GM18502 (cell line): ENCODE measurements around the gene MSI2.
"Not testable (repeated sequence)": the region's sequence is repeated elsewhere in the genome, so short reads cannot be mapped to it uniquely, and the experiment has no call there.

Experiments used
- ATAC-seq: cut with Tn5 transposase; IDR thresholded peaks from one replicate; pipeline ENCODE4 v1.9.1; 2021; ENCODE audit warnings: mild to moderate bottlenecking; ENCODE audit not compliant: unreplicated experiment, poor library complexity

MSI2 gene

DNA sequence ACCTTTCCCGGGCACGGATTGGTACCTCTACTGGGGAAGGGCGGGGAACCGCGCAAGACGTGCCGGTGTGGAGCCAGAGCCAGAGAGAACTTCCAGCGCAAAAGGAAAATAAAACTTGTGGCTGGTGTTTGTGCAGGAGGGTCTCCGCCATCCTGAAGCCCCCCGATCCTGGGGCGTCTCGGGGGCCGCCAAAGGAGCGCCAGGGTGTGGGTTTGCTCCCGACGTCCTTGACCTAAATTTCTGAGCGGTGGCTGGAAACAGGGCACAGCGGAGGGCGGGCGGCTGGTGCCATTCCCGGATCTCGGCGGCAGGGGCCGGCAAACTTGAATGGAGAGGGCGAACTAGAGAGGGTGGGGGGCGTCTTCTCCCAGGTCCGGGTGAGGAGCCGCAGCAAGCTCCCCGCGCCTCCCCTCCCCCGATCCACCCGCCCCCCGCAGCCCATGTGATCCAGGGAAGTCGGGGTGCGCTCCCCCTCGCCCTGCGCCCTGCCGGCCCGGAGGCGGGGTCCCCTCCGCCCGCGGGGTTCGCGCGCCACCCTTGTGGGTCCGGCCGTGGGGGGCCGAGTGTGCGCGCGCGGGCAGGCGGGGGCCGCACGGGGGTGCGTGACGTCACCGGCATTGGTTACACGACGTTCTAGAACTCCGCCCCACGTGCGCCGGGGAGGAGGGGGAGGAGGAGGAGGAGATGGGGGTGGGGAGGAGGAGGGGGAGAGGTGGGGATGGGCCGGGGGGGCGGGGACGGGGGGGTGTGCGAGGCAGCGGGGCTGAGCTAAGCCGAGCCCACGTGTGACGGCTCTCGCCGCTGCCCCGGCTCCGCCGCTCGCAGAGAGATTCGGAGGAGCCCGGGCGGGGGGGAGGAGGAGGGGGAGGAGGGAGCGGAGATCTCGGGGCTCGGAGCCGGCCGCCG is at the start of gene MSI2:
Gene MSI2 (plus strand): TSS at position 748 of the 906 bp plus-strand sequence. CDS start 220 bp downstream, outside the sequence.
- ATAC-seq, result peak; percentile 72

DNA sequence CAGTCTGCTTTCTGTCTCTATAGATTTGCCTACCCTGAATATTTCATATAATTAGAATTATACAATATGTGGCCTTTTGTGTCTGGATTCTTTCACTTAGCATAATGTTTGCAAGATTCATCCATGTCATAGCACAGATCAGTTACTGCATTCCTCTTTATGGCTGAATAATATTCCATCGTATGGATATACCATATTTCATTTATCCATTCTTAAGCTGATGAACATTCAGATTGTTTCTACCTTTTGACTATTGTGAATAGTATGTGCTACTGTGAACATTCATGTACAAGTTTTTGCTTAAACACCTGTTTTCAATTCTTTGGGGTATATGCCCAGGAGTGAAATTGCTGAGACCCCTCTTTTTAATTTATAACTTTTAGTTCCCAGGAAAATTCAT is 49.4 kb upstream of the MSI2 start:
- ATAC-seq, result no peak

DNA sequence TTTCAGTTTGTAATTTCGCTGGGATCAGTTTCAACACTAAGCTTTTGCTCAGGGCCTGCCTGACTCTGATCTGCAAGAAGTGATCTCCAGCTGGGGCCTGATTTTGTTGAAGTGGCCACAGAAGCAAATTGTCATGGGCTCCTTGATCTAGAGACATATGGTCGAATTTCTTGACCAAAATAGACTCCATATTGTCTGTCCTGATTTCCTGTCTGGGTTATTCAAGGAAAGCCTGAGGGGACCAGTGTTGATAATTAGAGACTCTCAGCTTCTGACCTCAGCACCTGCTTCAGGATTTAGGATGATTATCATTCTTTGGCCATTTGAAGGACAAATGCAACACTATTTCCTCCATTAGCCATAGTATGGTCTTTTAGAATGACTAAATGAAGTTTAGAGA is 48.9 kb upstream of the MSI2 start:
- no peak for ATAC-seq

DNA sequence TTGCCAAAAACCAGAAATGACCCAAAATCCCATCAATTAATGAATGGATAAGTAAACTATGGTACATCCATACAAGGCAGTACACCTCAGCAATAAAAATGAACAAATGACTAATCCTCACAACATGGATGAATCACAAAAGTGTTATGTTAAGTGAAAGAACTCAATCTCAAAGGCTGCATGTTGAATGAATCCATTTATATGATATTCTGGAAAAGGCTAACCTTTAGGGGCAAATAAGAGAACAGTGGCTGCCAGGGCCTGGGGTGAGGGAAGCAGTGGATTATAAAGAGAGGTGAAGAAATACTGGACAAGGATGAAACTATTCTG is 46.1 kb upstream of the MSI2 start:
- no peak for ATAC-seq

DNA sequence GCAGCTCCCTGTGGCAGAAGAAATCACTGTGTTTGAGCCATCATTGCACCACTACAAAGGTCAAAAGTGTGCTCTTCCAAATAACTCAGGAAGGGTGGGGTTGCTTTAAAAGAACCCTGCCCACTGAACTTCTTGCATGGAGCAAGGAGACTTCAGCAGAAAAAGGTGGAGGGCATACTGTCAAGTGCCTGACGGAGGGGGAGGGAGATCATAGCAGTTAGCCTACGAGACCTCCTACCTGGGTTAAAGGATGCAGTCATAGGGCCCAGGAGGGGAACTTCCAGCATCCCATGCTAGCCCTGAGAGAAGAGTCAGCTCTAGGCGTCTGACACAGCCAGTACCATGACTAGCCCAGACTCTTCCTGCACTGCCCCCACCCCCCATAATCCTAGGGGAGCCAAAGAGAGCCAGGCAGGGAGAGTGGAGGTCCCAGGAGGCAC is 45.3 kb upstream of the MSI2 start:
- ATAC-seq, result no peak

DNA sequence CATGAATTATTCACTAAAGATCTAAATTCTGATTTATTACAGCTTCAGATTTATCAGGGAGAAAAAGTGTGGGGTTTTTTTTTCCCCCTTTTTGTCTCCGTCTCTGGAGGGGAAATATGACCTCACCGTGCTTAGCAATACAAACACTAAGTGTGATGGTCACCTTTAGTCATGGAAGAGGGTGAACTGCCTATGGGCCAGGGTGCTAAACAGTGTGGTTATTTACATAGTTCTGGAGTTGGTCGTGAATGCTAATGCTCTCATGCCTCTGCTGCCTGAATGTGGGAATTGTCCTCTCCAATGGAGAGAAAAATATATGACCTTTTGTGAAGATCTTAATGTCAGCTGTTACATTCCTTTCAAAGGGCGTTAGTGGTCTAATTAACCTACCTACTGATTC is 44.8 kb upstream of the MSI2 start:
- ATAC-seq, result no peak

DNA sequence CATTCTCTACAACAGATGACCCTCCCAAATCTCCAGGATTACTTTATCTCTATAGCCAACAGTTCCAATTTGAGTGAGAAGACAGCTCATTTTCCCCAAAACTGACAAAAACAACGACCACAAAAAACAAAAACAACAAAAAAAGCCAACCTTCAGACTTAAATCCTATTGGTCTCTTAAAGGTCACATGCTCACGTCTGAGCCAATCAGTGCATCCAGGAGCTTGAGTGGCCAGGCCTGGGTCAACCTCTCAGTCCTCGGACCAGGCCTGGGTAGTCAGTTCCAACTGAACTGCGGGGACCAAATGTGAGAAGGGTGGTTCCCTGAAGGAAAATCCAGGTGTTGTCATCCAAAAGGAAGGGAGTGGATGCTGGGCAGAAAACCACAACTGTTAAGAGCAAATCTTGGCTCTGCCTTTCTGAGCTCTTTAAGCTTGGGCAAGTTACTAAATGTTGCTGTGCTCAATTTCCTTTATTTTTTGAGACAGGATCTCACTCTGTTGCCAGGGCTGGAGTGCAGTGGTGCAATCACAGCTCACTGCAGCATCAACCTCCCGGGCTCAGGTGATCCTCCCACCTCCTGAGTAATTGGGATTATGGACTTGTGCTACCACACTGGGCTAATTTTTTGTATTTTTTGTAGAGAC is 43.0 kb upstream of the MSI2 start:
- ATAC-seq, result no peak

DNA sequence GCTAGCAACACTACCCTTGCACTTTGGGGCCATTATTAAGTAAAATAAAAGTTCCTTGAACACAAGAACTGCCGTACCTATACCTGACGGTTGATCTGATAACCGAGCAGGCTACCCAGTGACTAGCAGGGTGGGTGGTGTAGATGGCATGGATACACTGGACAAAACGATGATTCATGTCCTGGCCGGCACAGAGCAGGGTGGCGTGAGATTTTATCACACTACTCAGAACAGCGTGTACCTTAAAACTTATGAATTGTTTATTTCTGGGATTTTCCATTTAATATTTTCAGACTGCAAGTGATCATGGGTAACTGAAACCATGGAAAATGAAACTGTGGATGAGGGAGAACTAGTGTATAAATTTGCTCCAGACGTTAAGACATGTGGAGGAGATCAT is 41.0 kb upstream of the MSI2 start:
- no peak for ATAC-seq

DNA sequence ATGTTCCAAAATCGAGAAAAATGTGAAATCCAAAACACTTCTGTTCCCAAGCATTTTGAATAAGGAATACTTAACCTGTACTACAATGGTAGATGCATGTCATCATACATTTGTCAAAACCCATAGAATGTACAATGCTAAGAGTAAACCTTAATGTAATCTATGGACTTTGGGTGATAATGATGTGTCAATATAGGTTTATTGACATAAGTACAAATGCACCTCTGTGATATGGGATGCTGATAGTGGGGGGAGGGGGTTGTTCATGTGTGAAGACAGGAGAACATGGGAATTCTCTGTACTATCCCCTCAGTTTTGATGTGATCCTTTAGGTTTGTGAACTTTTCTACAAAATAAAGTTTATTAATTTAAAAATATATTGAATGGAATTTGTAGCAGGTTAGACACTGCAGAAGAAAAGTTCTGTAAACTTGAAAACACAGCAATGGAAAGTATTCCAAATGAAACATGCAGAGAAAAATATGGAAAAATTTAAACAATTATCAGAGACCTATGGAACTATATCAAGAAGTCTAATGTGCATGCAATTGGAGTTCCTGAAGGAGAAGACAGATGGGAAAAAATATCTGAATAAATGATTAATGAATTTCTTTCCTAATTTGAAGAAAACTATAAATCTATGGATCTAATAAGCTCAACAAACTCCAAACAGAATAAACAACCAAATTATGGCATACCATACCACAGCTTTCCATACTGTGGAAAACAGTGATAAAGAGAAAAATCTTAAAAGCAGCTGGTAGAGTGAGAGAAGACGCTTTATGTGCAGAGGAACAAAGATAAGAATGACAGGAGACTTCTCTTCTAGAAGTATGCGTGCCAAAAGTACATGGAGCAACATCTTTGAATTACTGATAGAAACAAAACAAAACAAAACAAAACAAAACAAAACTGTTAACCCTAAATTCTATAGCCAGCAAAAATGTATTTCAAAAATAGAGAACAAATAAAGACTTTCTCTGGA is 34.7 kb upstream of the MSI2 start:
- ATAC-seq, result no peak

DNA sequence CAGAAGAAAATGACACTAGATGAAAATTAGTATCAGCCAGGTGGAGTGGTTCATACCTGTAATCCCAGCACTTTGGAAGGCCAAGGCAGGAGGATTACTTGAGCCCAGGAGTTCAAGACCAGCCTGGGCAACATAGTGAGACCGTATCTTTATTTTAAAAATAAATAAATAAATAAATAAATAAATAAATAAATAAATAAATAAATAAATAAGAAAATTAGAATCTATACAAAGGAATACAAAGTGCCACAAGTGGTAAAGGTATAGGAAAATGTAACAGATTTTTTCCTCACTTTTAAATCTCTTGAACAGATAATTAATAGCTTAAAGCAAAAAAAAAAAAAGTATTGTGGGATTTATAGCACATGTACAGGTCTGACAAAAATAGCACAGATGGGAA is 33.9 kb upstream of the MSI2 start:
- not testable (repeated sequence) for ATAC-seq

DNA sequence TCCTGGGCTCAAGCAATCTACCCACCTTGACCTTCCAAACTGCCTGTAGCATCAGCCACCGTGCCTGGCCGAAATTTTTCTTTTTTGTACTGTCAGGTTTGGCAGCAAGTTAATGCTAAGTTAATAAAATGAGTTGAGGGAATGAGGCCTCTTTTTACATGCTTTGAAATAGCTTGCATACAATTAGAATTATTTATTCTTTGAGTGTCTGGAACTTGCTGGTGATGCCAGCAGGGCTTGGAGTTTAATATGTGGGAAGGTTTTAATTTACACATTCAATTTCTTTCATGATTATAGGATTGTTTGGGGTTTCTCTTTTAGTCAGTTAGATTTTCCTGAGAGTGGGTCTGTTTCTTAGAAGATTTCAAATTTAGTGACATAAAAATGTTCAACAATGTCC is 31.2 kb upstream of the MSI2 start:
- no peak for ATAC-seq

DNA sequence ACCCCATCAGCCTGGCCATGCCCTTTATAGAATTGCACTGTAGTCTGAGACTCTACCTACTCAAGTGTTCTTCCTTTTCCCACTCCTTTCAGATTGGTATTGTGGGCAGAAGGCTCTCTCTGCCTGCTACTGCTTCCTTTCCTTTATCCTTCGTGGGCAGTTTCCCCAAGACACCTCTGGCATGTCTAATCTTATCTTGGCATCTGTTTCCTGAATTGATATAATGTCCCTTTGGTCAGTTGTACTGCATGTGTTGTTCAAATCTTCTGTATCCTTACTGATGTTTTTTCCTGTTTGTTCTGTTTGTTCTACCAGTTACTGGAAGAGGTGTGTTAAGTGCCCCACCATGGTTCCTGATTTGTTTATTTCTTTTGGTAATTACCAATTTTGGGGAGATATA is 29.5 kb upstream of the MSI2 start:
- no peak for ATAC-seq

DNA sequence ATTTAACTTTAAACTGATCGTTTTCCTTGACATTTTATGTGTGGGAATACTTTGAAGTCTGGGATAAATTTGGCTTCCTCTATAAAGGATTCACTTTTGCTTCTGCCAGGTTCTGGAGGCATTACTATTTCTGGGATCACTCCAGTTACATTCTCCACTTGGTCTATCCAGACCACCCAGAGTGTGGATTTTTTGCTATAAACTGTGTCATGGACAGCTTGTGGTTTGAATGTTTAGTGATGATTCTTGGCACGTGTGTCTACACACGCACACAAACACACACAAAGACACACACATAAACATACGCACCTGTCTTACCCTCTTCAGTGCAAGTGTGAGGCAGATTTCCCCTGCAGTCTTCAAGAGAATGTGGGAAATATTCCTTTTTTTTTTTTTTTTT is 27.4 kb upstream of the MSI2 start:
- ATAC-seq, result no peak

DNA sequence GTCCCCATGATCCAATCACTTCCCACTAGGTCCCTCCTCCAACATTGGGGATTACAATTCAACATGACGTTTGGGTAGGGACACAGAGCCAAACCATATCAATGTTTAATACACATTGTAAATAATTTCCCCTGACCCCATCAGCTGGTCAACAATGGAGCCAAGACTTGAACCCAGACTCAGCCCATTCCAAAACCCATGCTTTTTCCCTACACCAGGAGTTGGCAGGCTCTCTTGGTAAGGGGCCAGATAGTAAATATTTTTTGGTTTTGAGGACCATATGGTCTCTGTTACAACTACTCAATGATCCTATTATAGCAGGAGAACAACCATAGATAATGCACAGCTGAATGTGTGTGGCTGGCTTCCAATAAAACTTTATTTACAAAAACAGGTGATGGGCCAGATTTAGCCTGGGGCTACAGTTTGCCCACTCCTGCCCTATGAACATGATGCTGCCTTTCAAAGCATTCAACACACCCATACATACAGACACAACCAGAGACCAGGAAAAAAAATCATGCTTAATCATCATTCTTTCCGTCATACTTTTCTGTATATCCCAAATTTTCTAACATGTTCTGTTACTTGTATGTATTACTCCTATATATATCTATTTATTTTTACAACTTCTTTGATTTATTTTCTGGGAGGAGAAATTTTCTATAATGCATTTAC is 22.1 kb upstream of the MSI2 start:
- ATAC-seq, result no peak

DNA sequence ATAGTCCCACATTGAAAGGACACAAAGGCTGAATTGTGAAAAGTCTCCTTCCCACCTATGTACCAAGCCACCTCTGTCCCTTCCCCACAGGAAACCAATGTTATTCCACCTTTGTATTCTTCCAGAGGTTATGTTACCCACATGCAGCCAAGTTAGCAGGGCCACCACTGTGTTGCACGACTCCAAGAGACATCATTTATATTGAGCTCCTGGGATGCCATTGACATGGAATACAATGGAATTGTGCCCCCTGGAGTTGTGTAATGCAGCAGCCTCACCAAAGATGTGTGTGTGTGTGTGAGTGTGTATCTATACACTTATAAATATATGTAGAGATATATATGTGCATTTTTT is 21.6 kb upstream of the MSI2 start:
- ATAC-seq, result no peak

DNA sequence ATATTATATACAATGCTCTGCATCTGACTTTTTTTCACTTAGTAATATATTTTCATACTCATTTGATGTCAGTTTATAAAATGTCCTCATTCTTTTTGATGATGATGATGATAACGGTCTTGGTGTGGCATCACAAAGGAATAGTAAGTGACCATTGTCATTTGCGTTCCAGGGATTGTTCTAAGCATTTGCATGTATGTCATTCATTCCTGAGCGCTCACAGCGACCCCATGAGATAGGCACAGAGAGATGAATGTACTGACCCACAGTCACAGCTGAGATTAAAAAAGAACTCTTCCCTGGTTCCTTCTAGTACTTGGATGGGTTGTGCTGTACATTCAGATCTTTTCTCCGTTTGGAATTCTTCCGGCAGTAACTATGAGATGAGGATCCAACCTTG is 21.2 kb upstream of the MSI2 start:
- ATAC-seq, result no peak

DNA sequence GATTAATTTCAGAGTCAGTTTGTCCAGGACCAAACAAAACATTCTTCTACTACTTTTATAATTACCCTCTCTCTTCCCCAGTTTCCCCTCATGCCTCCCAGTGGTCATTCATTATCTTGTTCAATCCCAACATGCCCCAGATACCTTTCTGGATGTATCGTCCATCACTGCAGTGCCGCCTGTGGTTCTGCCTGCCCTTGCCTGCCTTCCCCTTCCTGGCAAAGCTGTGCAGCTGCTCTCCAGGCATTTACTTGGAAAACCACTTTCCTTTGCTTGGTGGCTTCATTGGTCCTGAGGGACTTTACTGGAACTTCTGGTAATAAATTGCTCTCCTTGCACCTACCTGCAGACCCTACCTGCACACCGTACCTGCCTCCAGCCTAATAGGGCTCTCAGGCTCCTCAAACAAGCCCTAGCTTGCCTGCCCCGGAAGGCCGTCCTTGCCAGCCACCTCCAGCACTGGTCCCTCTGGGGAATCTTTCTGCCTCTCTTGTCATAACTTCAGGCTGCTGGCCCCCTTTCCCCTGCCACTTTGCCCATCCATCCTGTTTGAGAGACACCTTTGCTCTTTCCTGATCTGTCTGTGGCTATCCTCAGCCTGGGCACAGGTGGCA is 19.5 kb upstream of the MSI2 start:
- no peak for ATAC-seq

DNA sequence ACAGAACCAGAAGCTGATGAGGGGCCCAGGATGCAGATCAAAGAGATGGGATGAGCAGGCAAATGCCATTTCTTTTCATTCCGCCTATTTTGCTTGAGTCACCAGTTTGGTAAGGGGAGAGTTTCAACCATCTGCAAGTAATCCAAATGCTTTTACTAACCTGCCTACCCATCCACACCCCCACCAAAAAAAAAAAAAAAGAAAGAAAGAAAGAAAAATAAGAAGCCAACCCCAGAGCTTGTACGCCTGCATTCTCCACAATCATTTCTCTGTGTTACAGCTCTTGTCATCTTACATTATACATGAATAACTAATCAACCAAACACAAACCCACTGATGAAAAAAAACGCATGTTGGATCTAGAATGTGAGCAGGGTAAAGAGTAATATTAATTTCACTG is 15.7 kb upstream of the MSI2 start:
- ATAC-seq, result no peak

DNA sequence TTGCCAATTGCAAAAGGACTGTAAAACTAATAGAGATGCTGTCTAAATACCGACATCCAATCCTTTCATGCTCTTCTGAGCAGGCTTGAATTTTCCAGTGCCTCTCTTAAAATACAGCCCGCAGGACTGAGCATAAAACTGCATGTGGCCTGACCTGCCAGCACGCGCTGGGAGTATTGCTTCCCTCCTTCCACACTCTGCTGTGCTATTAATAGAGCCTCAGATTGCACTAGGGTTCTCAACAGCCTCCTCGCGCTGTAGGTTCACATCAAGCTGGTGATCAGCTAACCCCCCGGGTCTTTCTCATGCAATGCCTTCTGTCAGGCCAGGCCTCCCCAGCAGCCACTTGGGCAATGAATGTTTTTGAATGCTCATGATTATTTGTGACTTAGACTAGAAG is 14.2 kb upstream of the MSI2 start:
- ATAC-seq, result no peak

DNA sequence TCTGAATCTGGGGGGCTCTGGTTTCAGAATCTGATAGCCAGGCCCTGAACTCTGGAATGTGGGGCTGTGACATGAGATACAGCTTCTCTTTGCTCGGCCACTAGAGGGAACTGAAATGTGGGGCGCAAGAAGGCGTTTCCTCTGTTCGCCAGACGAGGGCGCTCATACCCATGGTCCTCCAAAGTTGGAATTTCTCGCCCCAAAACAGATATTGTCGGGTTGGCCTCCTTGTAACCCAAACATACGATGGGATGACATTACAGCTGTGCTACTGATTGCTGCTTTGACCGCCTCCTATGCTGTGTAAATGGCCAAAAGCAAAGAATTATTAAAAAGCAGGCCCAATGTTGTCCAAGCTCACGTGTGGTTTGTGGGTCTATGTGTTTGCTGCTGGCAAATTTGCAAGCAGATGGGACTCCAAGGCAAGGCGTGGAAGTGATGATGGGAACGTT is 13.1 kb upstream of the MSI2 start:
- ATAC-seq, result no peak
